IPS-18c (cell line): Measurements from ENCODE around the gene HBQ1.
"Not testable (repeated sequence)": the region's sequence is repeated elsewhere in the genome, so short reads cannot be mapped to it uniquely, and the experiment has no call there.

Experiments
- H3K4me3 ChIP-seq: 2 replicates; pipeline ENCODE4 v1.7.0; 2013; ENCODE audit warnings: low read depth, mild to moderate bottlenecking, low read length, moderate library complexity; ENCODE audit not compliant: insufficient read depth
- H3K9me3 ChIP-seq: one replicate; pipeline ENCODE4 v1.6.1; 2013; ENCODE audit warnings: mild to moderate bottlenecking, low read length, moderate library complexity; ENCODE audit not compliant: control insufficient read depth, insufficient read depth

The HBQ1 gene

GRCh38 chr16:228852-229730 lies 48.8 kb downstream of the HBQ1 start, which contains the start of gene LUC7L:
Gene LUC7L, minus strand, starts transcription at chr16:229449. Its CDS starts 110 bp downstream, at chr16:229339.
- Histone ChIP-seq H3K4me3 (peak within 1 kb of the TSS; percentile 89), H3K9me3 (no peaks in the 10 kb centered on the region)

GRCh38 chr16:229731-230281 lies 49.5 kb downstream of the HBQ1 start:
- H3K4me3 ChIP-seq, result peak overlapping the region; percentile 89; the same call in 1 of the 2 replicates
- H3K9me3 ChIP-seq, result no peaks in the 10 kb centered on the region

- not testable (repeated sequence) for H3K9me3 ChIP-seq, H3K4me3 ChIP-seq
Observed at GRCh38 chr16:230351-230750, 50.1 kb downstream of the HBQ1 start.
